Measurements from ENCODE around the gene SLC1A7. TPM values are rescaled to one million over a fixed set of nuclear protein-coding genes. Genes with fewer than 3 reads are reported as not detected.
A peak's percentile ranks its signal among the peaks of the same experiment; 100 is the strongest.

Gene SLC1A7
- total and polyA plus RNA-seq, 2 experiments from 2014 or later, result not detected

GRCh38 chr1:53155945-53156344 lies 13.5 kb upstream of the SLC1A7 start:
- Histone ChIP-seq H3K79me2 (replicated peaks; ENCODE audit: insufficient read depth) (no peaks in the 10 kb centered on the region), H3K4me1 (ENCODE audit: insufficient read depth) (no peaks in the 10 kb centered on the region), H3F3A (replicated peaks; ENCODE audit: low read depth) (no peaks in the 10 kb centered on the region), H3K4me3 (no peak overlapping the region), H3K36me3 (ENCODE audit: insufficient read depth) (no peaks in the 10 kb centered on the region), H3K9me2 (ENCODE audit: insufficient read depth) (no peaks in the 10 kb centered on the region), H4K20me1 (replicated peaks; ENCODE audit: insufficient read depth) (no peaks in the 10 kb centered on the region), H3K27ac (ENCODE audit: low read depth) (no peak overlapping the region), H3K4me2 (no peak overlapping the region), H2AFZ (peak overlapping the region; percentile 80; the same call in 1 of the 2 replicates), H3K27me3 (ENCODE audit: insufficient read depth) (no peaks in the 10 kb centered on the region)
- no peaks in the 10 kb centered on the region for H3K9me3 Mint-ChIP-seq
- no peak for DNase-seq (ENCODE audit: low spot score)
- H3K4me1 Mint-ChIP-seq, result peaks cover 2% of the 10 kb centered on the region; the same call in 1 of the 3 replicates
- no peak for ATAC-seq
- H3K27ac Mint-ChIP-seq, result no peak overlapping the region
- no peaks in the 10 kb centered on the region for H3K36me3 Mint-ChIP-seq (ENCODE audit: low read depth)
- TF ChIP-seq ZNF331 (CRISPR knock-in tag; IDR thresholded peaks at IDR 0.05; ENCODE audit: low read depth), result no peak
- no peak for TF ChIP-seq ZNF462 (CRISPR knock-in tag; IDR thresholded peaks at IDR 0.05)
- no peak for TF ChIP-seq CREB1 (CRISPR knock-in tag; IDR thresholded peaks at IDR 0.05; ENCODE audit: low read depth)
- no peak for TF ChIP-seq CTCF (conservative IDR thresholded peaks at IDR 0.05; ENCODE audit: low read depth in 2 of 2)
- TF ChIP-seq EZH2 (IDR thresholded peaks at IDR 0.05; ENCODE audit: low read depth, unreplicated experiment), result no peak
- TF ChIP-seq NANOG (IDR thresholded peaks at IDR 0.05; ENCODE audit: borderline replicate concordance), result no peak
- no peaks in the 10 kb centered on the region for H3K27me3 Mint-ChIP-seq (ENCODE audit: insufficient read depth, low read depth, poor library complexity)
- no peak overlapping the region for H3K4me3 Mint-ChIP-seq
